Measurements from ENCODE around the gene ATG9A.

Gene ATG9A

DNA sequence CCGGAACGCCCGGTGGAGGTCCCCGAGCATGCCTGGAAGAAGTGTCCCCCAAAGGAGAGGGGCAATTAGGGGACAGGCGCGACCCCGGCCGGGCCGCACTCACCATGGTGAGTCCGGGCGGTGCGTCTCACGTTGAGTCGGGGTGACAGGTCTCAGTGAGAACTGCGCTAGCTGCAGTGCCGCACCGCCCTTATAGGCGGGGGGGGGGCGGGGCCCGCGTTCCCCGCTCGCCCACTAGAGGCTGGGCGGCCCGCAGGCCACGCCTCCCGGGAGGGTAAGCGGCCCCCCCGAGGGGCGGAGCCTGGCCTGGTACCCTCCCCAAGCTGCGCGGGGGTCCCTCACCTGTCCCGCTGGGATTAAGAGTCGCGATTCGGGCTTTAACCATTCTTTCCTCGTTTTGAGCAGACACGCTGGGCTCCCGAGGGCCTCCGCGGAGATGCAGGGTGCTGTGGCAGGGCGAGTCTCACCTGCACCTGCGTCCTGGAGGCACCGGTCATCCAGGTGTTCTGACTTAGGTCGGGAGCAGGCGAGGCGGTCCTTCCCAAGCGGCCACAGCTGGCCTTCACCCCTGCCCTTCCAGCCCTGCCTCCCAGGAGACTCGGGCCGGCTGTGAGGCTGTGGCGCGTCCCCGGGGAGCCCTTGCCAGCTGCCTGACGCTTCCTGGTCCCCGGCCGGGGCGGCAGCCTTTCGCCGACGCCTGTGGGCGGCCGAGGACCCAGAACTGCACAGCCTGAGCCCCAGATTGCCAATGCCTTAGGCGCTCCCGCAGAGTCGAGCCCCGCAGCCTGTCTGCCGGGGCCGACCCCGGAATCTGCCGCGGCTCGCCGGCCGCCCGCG, 24.5 kb upstream of the ATG9A start, which contains the start of gene TUBA4A:
Gene TUBA4A (minus strand): TSS at position 166 of the 837 bp plus-strand sequence. CDS start 60 bp downstream, at position 106.
- TF ChIP-seq, protein P1, sequence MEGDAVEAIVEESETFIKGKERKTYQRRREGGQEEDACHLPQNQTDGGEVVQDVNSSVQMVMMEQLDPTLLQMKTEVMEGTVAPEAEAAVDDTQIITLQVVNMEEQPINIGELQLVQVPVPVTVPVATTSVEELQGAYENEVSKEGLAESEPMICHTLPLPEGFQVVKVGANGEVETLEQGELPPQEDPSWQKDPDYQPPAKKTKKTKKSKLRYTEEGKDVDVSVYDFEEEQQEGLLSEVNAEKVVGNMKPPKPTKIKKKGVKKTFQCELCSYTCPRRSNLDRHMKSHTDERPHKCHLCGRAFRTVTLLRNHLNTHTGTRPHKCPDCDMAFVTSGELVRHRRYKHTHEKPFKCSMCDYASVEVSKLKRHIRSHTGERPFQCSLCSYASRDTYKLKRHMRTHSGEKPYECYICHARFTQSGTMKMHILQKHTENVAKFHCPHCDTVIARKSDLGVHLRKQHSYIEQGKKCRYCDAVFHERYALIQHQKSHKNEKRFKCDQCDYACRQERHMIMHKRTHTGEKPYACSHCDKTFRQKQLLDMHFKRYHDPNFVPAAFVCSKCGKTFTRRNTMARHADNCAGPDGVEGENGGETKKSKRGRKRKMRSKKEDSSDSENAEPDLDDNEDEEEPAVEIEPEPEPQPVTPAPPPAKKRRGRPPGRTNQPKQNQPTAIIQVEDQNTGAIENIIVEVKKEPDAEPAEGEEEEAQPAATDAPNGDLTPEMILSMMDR (IDR thresholded peaks at IDR 0.05; ENCODE audit: low read depth, low read length) = no peak
- TF ChIP-seq POLR2A (IDR thresholded peaks at IDR 0.05; ENCODE audit: extremely low read depth, insufficient read length) = peak; percentile 96
- TF ChIP-seq, protein P2, sequence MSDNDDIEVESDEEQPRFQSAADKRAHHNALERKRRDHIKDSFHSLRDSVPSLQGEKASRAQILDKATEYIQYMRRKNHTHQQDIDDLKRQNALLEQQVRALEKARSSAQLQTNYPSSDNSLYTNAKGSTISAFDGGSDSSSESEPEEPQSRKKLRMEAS (IDR thresholded peaks at IDR 0.05; ENCODE audit: low read depth, low read length) = peak; percentile 36; the same call in 1 of the 2 replicates
- TF ChIP-seq MYC (IDR thresholded peaks at IDR 0.05; ENCODE audit: low read depth, low read length) = no peak
- DNase-seq (ENCODE audit: low read depth) = peak; percentile 89
- H3K4me3 ChIP-seq (ENCODE audit: low read depth, low read length) = peak within 1 kb of the TSS; percentile 66

DNA sequence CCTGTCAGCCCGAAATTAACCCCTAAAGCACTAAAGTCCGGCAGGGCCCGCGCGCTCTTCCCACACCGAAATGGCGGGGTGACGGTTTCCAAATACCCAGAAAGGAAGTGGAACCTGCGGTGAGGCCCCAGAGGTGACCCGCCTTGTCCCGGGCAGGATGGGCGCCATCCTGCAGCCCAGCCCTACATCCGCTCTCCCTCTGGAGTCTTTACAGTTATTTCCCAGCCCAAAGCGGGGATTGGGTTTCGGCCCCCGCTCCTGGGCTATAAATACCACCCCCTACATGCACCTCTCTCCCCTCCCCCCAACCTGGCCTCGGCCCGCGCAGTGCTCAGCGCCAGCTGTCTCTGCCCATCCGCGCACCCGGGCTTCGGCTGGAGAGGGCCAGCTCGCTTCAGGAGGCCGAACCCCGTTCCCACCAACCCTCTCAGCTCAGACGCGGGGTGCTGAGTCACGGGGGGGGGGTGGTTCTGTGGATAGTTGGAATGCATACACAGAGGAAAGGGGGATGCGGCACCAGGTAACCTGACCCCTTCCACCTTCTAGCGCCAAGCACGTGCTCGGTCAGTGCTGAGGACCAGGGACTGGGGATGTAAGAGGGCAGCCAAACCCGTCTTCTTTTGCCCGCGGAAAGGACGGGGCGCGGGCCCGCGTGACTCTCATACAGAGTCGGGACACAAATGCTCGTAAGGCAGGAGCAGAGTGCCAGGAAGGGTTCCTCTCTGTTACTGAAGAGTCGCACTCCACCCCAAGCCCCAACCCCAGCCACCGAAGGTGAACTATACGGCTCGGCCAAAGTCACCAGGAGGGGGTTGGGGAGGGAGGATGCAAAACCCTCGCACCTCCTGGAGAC, 23.7 kb upstream of the ATG9A start, which contains the start of gene TUBA4B:
Gene TUBA4B (plus strand): TSS at position 344 of the 853 bp plus-strand sequence. CDS start 165 bp downstream, at position 509.
- no peak for TF ChIP-seq POLR2A (IDR thresholded peaks at IDR 0.05; ENCODE audit: extremely low read depth, insufficient read length)
- TF ChIP-seq MYC (IDR thresholded peaks at IDR 0.05; ENCODE audit: low read depth, low read length) = peak; percentile 67
- TF ChIP-seq, protein P2 (IDR thresholded peaks at IDR 0.05; ENCODE audit: low read depth, low read length) = peak; percentile 93
- TF ChIP-seq, protein P1 (IDR thresholded peaks at IDR 0.05; ENCODE audit: low read depth, low read length) = no peak
- H3K4me3 ChIP-seq (ENCODE audit: low read depth, low read length) = peak within 1 kb of the TSS; percentile 66
- DNase-seq (ENCODE audit: low read depth) = peak; percentile 89

- TF ChIP-seq, protein P2 (IDR thresholded peaks at IDR 0.05; ENCODE audit: low read depth, low read length) = no peak
- TF ChIP-seq MYC (IDR thresholded peaks at IDR 0.05; ENCODE audit: low read depth, low read length) = no peak
- TF ChIP-seq, protein P1 (IDR thresholded peaks at IDR 0.05; ENCODE audit: low read depth, low read length) = no peak
- TF ChIP-seq POLR2A (IDR thresholded peaks at IDR 0.05; ENCODE audit: extremely low read depth, insufficient read length) = no peak
- no peak for DNase-seq (ENCODE audit: low read depth)
- H3K4me3 ChIP-seq (ENCODE audit: low read depth, low read length) = peak overlapping the region; percentile 66
Observed at GRCh38 chr2:219252570-219252899, 23.1 kb upstream of the ATG9A start.

GRCh38 chr2:219252084-219252483, 22.6 kb upstream of the ATG9A start:
- peak overlapping the region; percentile 66 for H3K4me3 ChIP-seq (ENCODE audit: low read depth, low read length)
- TF ChIP-seq MYC (IDR thresholded peaks at IDR 0.05; ENCODE audit: low read depth, low read length) (no peak), POLR2A (IDR thresholded peaks at IDR 0.05; ENCODE audit: extremely low read depth, insufficient read length) (no peak)
- TF ChIP-seq, protein P2 (IDR thresholded peaks at IDR 0.05; ENCODE audit: low read depth, low read length) = no peak
- TF ChIP-seq, protein P1 (IDR thresholded peaks at IDR 0.05; ENCODE audit: low read depth, low read length) = no peak
- no peak for DNase-seq (ENCODE audit: low read depth)

DNA sequence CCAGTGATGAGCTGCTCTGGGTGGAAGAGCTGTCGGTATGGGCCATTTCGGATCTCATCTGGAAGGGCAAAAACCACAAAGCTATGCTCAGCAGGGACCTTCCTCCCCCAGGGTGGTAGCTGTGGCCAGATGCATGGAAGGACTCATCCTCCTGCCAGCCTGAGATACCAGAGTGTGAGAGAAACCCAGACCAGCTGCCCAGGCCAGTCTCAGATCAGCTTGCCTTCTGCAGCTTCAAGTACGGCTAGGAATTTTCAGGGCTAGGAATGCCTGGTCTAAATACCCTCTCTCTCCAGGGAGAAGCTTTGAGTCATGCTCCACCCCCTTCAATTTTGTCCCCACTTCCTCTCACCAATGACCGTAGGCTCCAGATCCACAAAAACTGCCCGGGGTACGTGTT, 22.2 kb upstream of the ATG9A start:
- DNase-seq (ENCODE audit: low read depth) = peak; percentile 84
- TF ChIP-seq, protein P2 (IDR thresholded peaks at IDR 0.05; ENCODE audit: low read depth, low read length) = no peak
- TF ChIP-seq MYC (IDR thresholded peaks at IDR 0.05; ENCODE audit: low read depth, low read length) (no peak), POLR2A (IDR thresholded peaks at IDR 0.05; ENCODE audit: extremely low read depth, insufficient read length) (no peak)
- TF ChIP-seq, protein P1 (IDR thresholded peaks at IDR 0.05; ENCODE audit: low read depth, low read length) = no peak

More for the DNA sequence above, 22.2 kb upstream of the ATG9A start:
- H3K4me3 ChIP-seq (ENCODE audit: low read depth, low read length) = peak overlapping the region; percentile 66
